Skin of body (tissue), 2 donors: ENCODE measurements around the gene HIVEP3. TPM values are rescaled to one million over a fixed set of nuclear protein-coding genes. Genes with fewer than 3 reads are reported as not detected.

Experiments
- small RNA-seq: library from RNA; depleted of rRNA; stranded (forward); fragments of <200 nt; gene quantifications from one replicate; pipeline ENCODE3, GENCODE V24; 2014; ENCODE audit warnings: low replicate concordance
- total RNA-seq: library from RNA; depleted of rRNA; stranded (reverse); fragments of >200 nt; gene quantifications from one replicate; pipeline ENCODE4 v1.2.3, GENCODE V29; 2014

The HIVEP3 gene
- total RNA-seq, 1 donor from 2014 or later, result 3.3 TPM

Small RNA genes lying within 50 kb of the gene (small RNA-seq; reads per million reads assigned to genes)
- not detected for gene RNA5SP45

Other genes starting within 250 kb of the HIVEP3 start
- gene GUCA2B, start 234.5 kb upstream of the HIVEP3 start, total RNA-seq, result not detected
- gene GUCA2A, start 245.8 kb upstream of the HIVEP3 start, total RNA-seq, result not detected